Stimulated activated CD4-positive, alpha-beta T cell treated with anti-CD3 and anti-CD28 coated beads, TNF-alpha, amount 100 ng/mL, for 48 hours (primary cell): ENCODE measurements around the gene SLC35B2.
"Not testable (repeated sequence)": the region's sequence is repeated elsewhere in the genome, so short reads cannot be mapped to it uniquely, and the experiment has no call there.

Experiments
- DNase-seq, 3 donors: peaks; one replicate each; pipeline ENCODE4 v3.0.0-alpha.2; 2020; ENCODE audit warnings: low read depth in 3 of 3

Gene SLC35B2

GRCh38 chr6:44234101-44235025 lies 23.0 kb downstream of the SLC35B2 start:
- DNase-seq: no peak

GRCh38 chr6:44233567-44234100 lies 23.7 kb downstream of the SLC35B2 start:
- no peak for DNase-seq

GRCh38 chr6:44232676-44233566 lies 24.4 kb downstream of the SLC35B2 start:
- no peak for DNase-seq

GRCh38 chr6:44231426-44231825 lies 25.9 kb downstream of the SLC35B2 start:
- DNase-seq: not testable (repeated sequence)

GRCh38 chr6:44230034-44230675 lies 27.2 kb downstream of the SLC35B2 start:
- no peak for DNase-seq

- no peak for DNase-seq
Observed at GRCh38 chr6:44229376-44230033, 27.8 kb downstream of the SLC35B2 start.

- DNase-seq: no peak
Observed at GRCh38 chr6:44228836-44229235, 28.5 kb downstream of the SLC35B2 start.

GRCh38 chr6:44228433-44228832 lies 28.9 kb downstream of the SLC35B2 start:
- no peak for DNase-seq

GRCh38 chr6:44228031-44228430 lies 29.3 kb downstream of the SLC35B2 start:
- DNase-seq: no peak

- DNase-seq: no peak
Observed at GRCh38 chr6:44227148-44227793, 30.1 kb downstream of the SLC35B2 start.

- no peak for DNase-seq
Observed at GRCh38 chr6:44226368-44227147, 30.8 kb downstream of the SLC35B2 start.

- DNase-seq: no peak
Observed at GRCh38 chr6:44225579-44226325, 31.6 kb downstream of the SLC35B2 start.

GRCh38 chr6:44224965-44225305 lies 32.4 kb downstream of the SLC35B2 start:
- no peak for DNase-seq

- no peak for DNase-seq
Observed at GRCh38 chr6:44224029-44224964, 33.0 kb downstream of the SLC35B2 start.

- peak; percentile 67 to 89 (median 69) for DNase-seq
Observed at GRCh38 chr6:44223319-44224028, 33.9 kb downstream of the SLC35B2 start, which contains the start of gene SLC29A1. SLC29A1 (plus strand) TSS chr6:44223595; CDS start chr6:44227314, 3,719 bp downstream.

GRCh38 chr6:44222486-44223318 lies 34.6 kb downstream of the SLC35B2 start:
- DNase-seq: no peak
